Measurements from ENCODE around the gene ZSWIM4. TPM values are rescaled to one million over a fixed set of nuclear protein-coding genes. Genes with fewer than 3 reads are reported as not detected.

ZSWIM4 gene
- total and polyA plus RNA-seq, 2 of the 13 experiments (the other 11 are each of a cell fraction or from before 2014, with no cell fraction given) = 0.33 to 0.86 TPM

- in situ Hi-C loops (cut with HindIII; ENCODE audit: extremely low pct_ligation_motif_present, low pct_unique_long_range_greater_than_20kb) (loop anchor here (10.0 kb wide), 1 partner anchor 278 kb away; no protein-coding TSS in a partner anchor), intact Hi-C loops (cut with micrococcal nuclease; ENCODE audit: unreplicated experiment) (no loop called here)
- DNase-seq (ENCODE audit: low spot score) (no peak), FAIRE-seq (no peak), ATAC-seq (peak; percentile 72)
- Histone ChIP-seq H4K20me1 (ENCODE audit: insufficient read depth, low read length) (no peaks in the 10 kb centered on the region), H3K4me1 (ENCODE audit: insufficient read depth, low read length) (peaks cover 19% of the 10 kb centered on the region), H3K4me2 (ENCODE audit: low read depth, low read length) (peak overlapping the region; percentile 71), H3K27ac (ENCODE audit: extremely low read length, insufficient read depth, low read length) (no peak overlapping the region), H3K9ac (ENCODE audit: insufficient read depth, low read depth, low read length) (peak overlapping the region; percentile 29; the same call in 1 of the 2 replicates), H3K79me2 (ENCODE audit: insufficient read depth, low read length) (no peaks in the 10 kb centered on the region), H3K9me3 (ENCODE audit: low read length) (no peaks in the 10 kb centered on the region), H3K4me3 (replicated peaks in 1 of 3; ENCODE audit: insufficient read depth in 1 of 3, low read depth in 2 of 3, low read length in 3 of 3) (peak overlapping the region; percentile 42 to 73 (median 54)), H2AFZ (ENCODE audit: low read length) (no peak overlapping the region), H3K36me3 (replicated peaks in 1 of 2; ENCODE audit: control insufficient read depth in 1 of 2, insufficient read depth in 2 of 2, low read length in 2 of 2) (no peaks in the 10 kb centered on the region), H3K27me3 (ENCODE audit: control insufficient read depth in 1 of 2, insufficient read depth in 2 of 2, low read length in 2 of 2) (no peaks in the 10 kb centered on the region)
- BruUV-seq (replicated peaks) = no TSS peak
- WGBS (ENCODE audit: low lambda C conversion rate) = 10% methylated on average over 15 of the region's 45 CpGs
- POLR2A ChIA-PET = interaction anchor here (0.6 to 1.2 kb wide), 3 partner anchors 26 to 200 kb away, joined by 3 read pairs; no protein-coding TSS in a partner anchor
- CTCF ChIA-PET (ENCODE audit: low intra/inter-chr PET ratio, low total read pairs) = no interaction called here
- TF ChIP-seq CTCF (CRISPR knock-in tag; IDR thresholded peaks at IDR 0.05) (peak; percentile 71), NR2F2 (IDR thresholded peaks at IDR 0.05; ENCODE audit: borderline replicate concordance, low read depth) (0 out of 2 replicates have a peak, but pooled peaks have one; percentile 37), ZFP41 (CRISPR knock-in tag; IDR thresholded peaks at IDR 0.05; ENCODE audit: borderline replicate concordance) (no peak), ZSCAN31 (CRISPR knock-in tag; IDR thresholded peaks at IDR 0.05; ENCODE audit: low read depth) (no peak), MTA1 (CRISPR knock-in tag; IDR thresholded peaks at IDR 0.05; ENCODE audit: borderline replicate concordance) (no peak), ARNTL (CRISPR knock-in tag; IDR thresholded peaks at IDR 0.05) (no peak), LCORL (IDR thresholded peaks at IDR 0.05) (no peak), LCORL (CRISPR knock-in tag; IDR thresholded peaks at IDR 0.05) (no peak), ZNF513 (CRISPR knock-in tag; conservative IDR thresholded peaks at IDR 0.05) (no peak), HDAC2 (CRISPR knock-in tag; IDR thresholded peaks at IDR 0.05) (no peak), SMAD1 (CRISPR knock-in tag; IDR thresholded peaks at IDR 0.05; ENCODE audit: borderline replicate concordance, low read depth) (no peak), ARID4A (CRISPR knock-in tag; IDR thresholded peaks at IDR 0.05; ENCODE audit: borderline replicate concordance) (peak; percentile 40; the same call in 1 of the 2 replicates), ZNF703 (CRISPR knock-in tag; IDR thresholded peaks at IDR 0.05; ENCODE audit: borderline replicate concordance) (no peak), ZNF605 (CRISPR knock-in tag; IDR thresholded peaks at IDR 0.05) (0 out of 2 replicates have a peak, but pooled peaks have one; percentile 22), ZFX (CRISPR knock-in tag; IDR thresholded peaks at IDR 0.05; ENCODE audit: low read depth) (0 out of 2 replicates have a peak, but pooled peaks have one; percentile 14)
Observed at GRCh38 chr19:13872695-13873389, 77.6 kb downstream of the ZSWIM4 start.
